GM10266 (cell line): ENCODE measurements around the gene RERE.

Experiments
- DNase-seq: peaks from one replicate; pipeline ENCODE4 v3.0.0; 2012; ENCODE audit errors: extremely low spot score
- TF ChIP-seq, protein P1 (sequence below): IDR thresholded peaks from 2 replicates; pipeline ENCODE4 v1.5.1; 2012; ENCODE audit warnings: mild to moderate bottlenecking, low read depth; ENCODE audit not compliant: control insufficient read depth, insufficient read depth; ENCODE audit errors: missing control alignments

Gene RERE

GRCh38 chr1:8374812-8375211 lies 442.6 kb downstream of the RERE start:
- TF ChIP-seq, protein P1, sequence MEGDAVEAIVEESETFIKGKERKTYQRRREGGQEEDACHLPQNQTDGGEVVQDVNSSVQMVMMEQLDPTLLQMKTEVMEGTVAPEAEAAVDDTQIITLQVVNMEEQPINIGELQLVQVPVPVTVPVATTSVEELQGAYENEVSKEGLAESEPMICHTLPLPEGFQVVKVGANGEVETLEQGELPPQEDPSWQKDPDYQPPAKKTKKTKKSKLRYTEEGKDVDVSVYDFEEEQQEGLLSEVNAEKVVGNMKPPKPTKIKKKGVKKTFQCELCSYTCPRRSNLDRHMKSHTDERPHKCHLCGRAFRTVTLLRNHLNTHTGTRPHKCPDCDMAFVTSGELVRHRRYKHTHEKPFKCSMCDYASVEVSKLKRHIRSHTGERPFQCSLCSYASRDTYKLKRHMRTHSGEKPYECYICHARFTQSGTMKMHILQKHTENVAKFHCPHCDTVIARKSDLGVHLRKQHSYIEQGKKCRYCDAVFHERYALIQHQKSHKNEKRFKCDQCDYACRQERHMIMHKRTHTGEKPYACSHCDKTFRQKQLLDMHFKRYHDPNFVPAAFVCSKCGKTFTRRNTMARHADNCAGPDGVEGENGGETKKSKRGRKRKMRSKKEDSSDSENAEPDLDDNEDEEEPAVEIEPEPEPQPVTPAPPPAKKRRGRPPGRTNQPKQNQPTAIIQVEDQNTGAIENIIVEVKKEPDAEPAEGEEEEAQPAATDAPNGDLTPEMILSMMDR = peak; percentile 24
- DNase-seq = no peak

GRCh38 chr1:8374356-8374755 lies 443.1 kb downstream of the RERE start:
- DNase-seq = no peak
- TF ChIP-seq, protein P1 = no peak

- DNase-seq = no peak
- TF ChIP-seq, protein P1 = no peak
Measured at GRCh38 chr1:8373581-8374241, 443.7 kb downstream of the RERE start.

- no peak for DNase-seq
- TF ChIP-seq, protein P1 = no peak
Measured at GRCh38 chr1:8373125-8373524, 444.3 kb downstream of the RERE start.

- DNase-seq = no peak
- TF ChIP-seq, protein P1 = no peak
Measured at GRCh38 chr1:8371372-8371991, 446.0 kb downstream of the RERE start.

DNA sequence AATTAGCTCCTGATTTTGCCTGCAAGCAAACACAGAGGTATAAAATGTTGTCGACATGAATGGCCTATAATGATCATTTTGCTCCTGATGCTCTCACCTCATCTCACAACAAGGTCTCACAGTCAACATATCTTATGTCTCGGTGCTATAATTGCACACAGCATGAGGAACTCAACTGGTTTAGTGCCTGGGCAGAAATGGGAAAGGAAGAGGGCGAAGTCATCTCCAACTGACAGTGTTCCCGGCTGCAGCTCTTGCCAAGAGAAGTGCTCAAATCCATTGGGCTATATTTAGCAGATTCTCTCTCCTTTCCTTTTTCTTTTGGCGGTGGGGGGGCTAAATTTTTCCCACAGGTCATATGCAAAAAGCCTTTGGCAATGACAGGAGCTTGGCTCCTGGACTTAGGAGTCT lies 446.5 kb downstream of the RERE start:
- TF ChIP-seq, protein P1 = no peak
- no peak for DNase-seq

- no peak for DNase-seq
- TF ChIP-seq, protein P1 = no peak
Measured at GRCh38 chr1:8370046-8370881, 447.2 kb downstream of the RERE start.
